Posterior cingulate gyrus (tissue), 11 donors: Measurements from ENCODE around the gene ITPK1.

ENCODE experiments used
- DNase-seq, 10 donors: peaks; one replicate each; pipeline versions ENCODE4 v3.0.0 to v3.0.0-alpha.2; 2020 to 2021; ENCODE audit warnings: mixed read lengths in 3 of 10
- intact Hi-C: fragments of 100-400 bp; cut with DNase I; formaldehyde crosslinking; loops from one replicate; pipeline ENCODE4 v1.15.1; 2023

Gene ITPK1

DNA sequence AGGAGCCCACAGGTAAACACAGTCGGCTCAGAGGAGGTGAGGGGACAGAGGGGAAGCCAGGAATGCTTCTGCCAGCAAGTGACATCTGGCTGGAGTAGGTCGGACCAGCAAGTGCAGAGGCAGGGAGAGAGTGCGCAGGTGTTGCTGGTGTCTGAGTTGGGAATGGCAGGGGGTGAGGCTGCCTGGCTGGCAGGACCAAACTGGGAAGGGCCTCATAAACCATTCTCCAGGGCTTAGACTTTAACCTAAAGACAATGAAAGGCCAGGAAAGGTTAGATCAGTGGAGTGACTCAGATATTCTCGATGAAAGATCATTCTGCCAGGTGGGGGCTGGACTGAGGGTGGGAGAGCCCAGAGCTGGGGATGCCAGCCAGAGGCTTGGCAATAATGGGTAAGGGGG is 66.4 kb downstream of the ITPK1 start:
- no peak for DNase-seq
- intact Hi-C loops, result no loop called here

DNA sequence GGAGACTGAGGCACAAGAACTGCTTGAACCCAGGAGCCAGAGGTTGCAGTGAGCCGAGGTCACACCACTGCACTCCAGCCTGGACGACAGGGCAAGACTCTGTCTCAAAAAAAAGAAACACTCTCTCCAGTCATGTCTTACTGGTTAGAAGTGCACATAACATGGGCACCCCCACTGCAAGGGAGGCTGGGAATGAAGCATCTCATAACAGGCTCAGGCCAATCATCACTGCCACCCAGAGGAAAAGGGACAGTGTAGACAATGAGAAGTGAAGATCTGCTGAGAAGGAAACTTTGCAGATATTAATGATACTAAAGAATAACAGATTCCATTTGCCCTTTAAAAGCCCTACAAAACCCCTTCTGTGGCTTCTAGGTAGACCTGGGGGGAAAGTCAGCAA is 66.9 kb downstream of the ITPK1 start:
- intact Hi-C loops, result no loop called here
- peak in 1 of 10 donors; percentile 82 for DNase-seq

DNA sequence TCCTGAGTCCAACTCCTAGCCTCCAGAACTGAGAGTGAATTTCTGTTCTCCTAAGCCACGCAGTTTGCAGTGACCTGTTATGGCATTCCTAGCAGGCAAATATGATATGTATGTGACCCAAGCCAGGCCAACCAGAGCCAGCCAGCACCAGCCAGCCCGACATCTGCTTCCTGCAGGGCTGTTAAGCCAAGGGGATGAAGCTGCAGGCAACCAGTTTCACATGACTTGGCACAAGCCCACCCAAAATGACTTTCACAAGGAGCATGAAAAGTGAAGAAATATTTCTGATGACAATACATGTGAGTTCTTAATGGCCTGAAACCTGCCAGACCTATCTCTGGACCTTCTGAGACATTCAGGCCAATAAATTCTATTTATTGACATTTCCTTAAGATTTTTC is 68.1 kb downstream of the ITPK1 start:
- DNase-seq, result no peak
- intact Hi-C loops, result no loop called here

DNA sequence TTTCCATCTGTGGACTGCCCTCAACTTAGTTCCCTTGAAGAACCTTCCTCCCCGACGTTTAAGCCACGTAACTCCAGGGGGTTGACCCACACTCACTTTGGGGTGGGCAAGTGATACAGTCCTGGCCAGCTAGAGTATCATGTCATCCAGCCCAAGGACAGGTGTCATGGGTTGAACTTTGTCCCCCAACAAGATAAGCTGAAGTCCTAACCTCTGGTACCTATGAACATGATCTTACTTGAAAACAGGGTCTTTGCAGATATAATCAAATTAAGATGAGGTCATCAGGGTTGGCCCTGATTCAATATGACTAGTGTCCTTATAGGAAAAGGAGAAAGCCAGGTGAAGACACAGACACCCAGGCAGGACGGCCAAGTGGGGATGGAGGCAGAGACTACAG is 68.6 kb downstream of the ITPK1 start:
- intact Hi-C loops, result no loop called here
- DNase-seq, result no peak

DNA sequence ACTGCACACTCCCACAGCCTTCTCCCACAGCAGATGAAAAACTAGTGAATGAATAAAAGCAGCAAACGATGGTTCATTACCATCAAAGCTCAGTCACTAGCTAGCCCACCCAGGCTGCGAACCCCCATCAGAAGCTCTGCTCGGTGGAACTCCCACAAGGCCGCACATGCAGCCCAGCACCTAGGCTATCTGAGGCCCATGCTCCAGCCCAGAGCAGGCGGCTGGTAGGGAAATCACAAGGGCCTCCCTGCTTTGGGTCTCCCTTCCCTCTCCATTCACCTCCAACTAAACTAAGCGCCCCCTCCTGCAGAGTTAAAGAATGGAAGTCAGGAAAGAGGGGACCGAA is 69.0 kb downstream of the ITPK1 start:
- intact Hi-C loops, result no loop called here
- no peak for DNase-seq

DNA sequence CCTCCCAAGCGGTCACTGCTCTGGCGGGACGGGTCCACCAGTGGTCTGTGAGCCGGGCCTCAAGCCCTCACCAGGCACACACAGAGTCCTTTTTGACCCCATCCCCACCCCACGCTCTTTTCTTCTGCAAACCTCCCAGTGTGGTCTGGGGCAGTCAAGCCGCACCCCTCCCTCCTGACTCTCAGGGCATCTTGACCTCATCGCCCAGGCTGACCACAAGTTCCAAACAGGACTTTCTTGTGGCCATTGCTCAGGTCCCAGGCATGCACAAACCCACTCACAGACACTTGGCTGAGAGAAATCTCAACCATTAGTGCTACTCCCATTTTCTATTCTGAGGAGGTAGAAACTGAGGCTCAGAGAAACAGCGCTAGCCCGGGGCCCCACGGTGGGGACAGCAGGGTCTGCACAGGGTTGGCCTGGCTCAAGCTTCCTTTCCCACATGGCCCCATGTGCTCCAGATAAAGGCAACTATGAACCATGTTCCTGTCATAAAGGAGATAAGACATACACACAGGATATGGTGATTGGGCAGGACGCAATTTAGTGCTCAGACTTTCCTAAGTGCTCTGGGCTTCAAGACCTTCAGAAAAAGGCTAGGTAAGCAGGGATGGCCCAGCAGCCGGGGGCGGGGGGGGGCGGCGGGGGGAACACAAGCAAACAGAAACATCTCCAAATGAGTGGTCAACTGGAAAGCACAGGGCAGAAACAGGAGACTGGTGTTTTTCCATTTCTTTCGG is 69.6 kb downstream of the ITPK1 start:
- intact Hi-C loops, result no loop called here
- DNase-seq, result no peak

DNA sequence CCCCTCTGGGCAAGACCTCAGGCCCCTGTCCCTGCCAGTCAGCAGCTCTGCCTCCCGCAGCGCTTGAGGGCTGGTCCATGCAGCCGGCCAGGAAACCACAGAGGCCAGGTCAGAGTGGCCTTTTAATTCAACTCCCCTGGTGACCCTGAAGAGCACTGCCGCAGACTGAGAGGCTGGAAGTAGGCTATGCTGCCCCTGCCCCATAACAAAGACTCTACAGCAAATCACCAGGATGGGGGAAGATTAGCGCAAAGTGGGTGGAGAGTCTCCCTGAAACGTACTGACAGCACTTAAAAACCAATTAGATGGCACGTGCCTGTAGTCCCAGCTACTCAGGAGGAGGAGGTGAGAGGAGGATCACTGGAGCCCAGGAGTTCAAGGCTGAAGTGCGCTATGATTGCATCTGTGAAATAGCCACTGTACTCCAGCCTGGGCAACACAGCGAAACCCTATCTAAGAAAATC is 70.5 kb downstream of the ITPK1 start:
- no peak for DNase-seq
- intact Hi-C loops, result no loop called here

DNA sequence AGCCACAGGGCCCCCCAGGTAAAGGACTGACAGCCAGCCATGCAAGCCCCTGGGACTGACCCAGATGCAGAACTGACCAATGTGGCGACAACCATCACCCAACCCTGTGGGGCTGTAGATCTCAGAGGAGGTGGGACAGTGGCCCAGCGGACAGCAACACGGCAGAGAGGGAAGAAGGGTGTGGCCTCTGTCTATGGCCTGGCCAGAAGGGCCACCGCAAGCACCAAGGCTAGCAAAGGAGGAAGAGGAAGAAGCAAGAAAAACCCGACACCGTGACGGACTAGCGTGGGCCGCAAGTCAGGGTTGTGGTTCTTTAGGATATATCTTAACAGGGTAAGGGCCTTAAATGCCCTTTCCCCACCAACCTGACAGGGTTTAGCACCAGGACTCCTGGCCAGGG is 71.2 kb downstream of the ITPK1 start:
- intact Hi-C loops, result no loop called here
- no peak for DNase-seq

DNA sequence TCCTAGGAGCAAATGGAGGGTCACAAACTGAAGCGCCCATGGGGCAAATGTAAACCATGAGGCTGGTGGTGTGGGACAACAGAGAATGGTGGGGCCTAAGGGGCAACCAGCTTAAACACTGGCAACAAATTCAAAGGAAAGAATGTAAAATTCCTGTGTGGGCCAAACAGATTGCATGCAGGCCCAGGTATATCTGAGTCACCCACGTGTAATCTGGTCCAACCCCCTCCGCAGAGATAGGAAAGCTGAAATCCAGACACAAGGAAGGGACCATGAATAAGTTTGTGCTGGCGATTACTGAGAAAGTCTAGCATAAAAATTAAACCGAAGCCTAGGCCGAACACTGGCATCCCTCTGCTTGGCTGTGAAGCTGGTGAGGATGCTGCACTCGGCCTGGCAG is 71.6 kb downstream of the ITPK1 start:
- no peak for DNase-seq
- intact Hi-C loops, result no loop called here

DNA sequence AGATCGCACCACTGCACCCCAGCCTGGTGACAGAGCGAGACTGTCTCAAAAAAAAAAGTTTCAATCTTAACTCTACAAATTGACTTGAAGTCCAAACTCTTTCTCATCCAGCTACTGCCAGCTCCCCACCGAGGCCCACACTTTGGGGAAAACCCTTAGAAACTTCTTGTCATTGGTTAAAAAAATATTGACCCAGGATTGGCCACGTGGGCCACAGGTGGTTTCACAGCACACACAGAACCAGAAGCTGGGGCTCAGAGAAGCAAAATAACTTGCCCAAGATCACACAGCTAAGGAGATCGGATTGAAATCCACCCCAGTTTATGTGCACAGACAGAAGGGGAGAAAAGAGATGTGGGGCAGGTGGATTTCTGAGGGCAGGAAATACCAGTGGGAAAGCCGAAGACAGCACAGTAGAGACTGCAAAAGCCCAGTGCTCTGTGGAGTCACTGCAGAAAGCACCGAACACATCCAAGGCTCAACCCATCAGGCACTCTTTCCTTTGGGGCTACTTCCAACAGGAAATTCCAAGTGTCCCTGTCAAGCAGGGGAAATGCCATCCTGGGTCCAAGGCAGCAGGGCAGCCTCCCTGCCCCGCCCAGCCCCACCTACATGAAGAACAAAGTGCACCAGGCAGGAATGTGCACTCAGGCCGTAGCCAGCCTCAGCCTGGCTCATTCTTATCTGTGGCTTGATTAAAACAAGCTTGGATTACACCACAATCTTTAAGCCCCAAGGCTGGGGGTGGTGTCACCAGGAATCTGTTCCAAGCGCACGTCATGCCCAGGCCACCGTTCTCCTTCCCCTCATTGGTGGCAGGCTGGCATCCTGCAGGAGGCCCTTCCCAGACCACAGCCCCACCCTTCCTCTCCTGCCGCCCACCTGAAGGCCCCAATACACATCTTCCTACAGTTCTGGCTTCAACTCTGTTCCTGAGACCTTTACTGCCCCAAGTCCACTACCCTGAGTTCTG is 72.5 kb downstream of the ITPK1 start:
- intact Hi-C loops, result no loop called here
- DNase-seq, result no peak

DNA sequence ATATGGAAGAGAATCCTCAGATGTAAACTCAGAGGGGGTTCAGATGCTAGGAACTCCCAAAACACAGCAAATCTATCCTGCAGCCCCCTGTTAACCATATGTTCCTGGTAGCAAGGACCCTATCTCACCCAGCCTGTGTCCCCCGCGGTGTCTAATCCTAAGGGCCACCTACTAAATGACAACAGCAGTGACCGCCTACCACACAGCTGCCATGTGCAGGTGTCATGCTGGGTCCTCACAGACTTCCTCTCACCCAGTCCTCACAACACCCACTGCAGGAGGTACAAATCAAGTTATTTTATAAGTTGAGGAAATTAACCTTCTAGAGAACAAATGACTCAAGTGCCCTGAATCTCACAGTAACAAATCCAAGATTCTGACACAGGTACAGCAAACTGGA is 73.9 kb downstream of the ITPK1 start:
- intact Hi-C loops, result no loop called here
- peak in 1 of 10 donors; percentile 76 for DNase-seq

DNA sequence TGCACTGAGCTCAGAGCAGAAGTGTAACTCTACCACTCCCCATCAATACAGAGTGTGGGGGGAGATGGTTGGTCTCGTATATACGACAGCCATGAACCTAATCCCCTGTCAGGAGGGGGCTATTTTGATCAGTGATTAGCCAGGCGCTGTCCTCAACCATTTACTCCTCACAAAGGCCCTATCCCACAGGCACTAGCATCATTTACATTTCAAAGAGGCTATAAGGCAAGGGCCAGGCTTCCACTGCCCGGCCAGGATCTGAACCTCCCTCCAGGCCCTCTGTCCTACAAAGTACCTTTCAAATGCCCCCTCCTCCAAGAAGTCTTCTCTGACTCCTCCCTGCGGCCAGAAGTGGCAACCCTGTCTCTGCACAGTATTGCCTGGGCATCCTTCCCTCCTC is 74.7 kb downstream of the ITPK1 start:
- intact Hi-C loops, result no loop called here
- no peak for DNase-seq

DNA sequence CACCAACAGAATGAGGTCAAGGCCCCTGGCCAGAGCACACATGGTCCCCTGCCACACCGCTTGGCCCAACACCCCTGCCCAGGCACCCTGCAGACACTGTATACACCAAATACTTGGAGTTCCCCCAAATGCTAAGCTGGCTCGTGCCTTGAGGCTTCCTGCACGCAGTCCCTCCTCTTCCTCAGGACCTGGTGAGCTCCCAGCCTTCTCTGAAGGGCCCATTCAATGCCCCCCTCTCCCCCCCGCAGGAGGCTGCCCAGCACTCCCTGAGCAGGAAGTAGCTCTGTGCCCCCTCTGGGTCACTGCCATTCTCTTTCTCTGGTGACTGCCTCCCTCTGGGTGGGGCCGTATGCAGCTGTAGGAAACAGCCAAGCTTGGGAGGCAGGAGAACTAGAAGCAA is 75.3 kb downstream of the ITPK1 start:
- DNase-seq, result peak in 4 of 10 donors; percentile 56 to 89 (median 72)
- intact Hi-C loops, result no loop called here

DNA sequence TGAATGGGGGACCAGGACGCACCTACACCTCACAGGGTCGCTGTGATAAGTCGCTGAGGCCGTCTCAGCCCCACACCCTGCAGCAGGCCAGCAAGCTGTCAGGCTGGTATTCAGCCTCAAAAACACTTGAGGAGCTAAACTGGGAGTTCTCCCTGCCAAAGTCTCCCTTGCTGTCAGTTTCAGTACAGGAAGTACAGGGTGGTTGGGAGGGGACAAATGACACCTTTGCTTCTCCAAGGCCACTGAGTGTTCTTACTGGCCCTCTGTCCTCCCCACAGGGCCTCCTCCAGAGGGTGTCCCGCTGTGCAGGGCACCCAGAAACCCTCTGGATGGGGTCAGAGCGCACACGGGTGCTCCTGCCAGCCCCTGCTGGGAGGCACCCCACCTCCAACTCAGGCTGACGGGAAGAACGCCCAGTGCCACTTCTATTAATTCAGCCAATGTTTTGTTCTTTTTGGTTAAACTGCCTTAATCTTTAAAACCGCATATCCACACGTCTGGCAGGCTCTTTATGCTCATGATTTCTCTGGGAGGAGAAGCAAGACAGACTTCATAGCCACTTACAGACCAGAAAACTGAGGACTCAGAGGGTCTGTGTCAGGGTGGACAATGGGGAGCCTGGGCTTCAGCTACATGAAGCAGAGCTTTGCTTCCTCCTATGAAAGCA is 75.9 kb downstream of the ITPK1 start:
- intact Hi-C loops, result loop anchor here (5.0 kb wide), 2 partner anchors 73 to 87 kb away; no protein-coding TSS in a partner anchor

DNA sequence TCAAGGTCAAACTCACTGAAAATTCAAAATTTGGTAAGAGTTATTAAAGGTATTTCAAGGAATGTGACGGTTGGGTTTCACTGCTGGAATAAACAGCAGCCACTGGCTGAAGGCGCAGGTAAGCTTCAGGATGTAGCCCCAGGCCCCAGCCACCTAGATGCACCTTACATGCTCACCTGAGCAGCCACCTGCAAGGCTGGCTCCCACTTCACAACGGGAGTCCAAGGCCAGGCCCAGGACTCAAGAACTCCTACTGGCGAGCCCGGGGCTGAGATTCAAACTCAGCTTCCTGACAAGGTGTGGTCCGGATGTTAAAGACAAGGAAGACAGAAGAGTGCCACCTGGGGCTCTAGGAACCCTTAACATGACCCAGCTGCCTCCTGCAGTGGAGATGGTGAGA is 78.4 kb downstream of the ITPK1 start:
- intact Hi-C loops, result loop anchor here (5.0 kb wide), 2 partner anchors 75 to 85 kb away; no protein-coding TSS in a partner anchor
- DNase-seq, result peak in 1 of 10 donors; percentile 69

More for the DNA sequence above, 75.9 kb downstream of the ITPK1 start:
- DNase-seq, result peak in 1 of 10 donors; percentile 71

DNA sequence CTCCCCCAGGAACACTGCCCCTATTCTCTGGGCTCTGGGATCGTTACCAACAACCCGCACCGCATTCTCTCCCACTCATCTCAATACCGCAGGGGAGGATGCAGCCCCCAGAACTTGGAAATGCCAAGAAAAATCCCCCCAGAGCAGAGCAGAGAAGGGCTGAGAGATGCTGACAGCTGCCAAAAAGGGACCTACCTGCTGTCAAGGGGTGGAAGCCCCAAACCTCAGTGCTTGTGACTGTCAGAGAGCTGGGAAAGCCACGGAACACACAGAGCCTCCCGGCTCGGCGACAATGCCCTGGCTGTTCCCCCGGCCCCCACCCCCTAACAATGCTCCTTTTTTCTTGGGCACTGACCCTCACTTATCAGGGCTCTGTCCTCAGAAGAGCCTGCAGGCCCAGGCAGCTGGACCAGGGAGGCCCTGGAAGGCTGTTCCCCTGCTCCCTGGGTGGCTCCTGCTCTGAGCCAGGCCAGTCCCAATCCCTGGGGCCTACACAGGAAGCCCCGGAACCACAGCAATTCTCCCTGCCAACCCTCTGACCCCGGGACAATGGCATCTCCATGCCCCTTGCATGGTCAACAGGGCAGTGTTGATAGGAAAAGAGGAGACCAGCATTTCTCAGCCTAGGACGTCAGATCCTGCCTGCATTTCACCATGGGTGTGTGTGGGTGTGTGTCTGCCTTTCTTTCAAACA is 78.9 kb downstream of the ITPK1 start:
- peak; percentile 68 to 97 (median 84) for DNase-seq
- intact Hi-C loops, result loop anchor here (1.0 to 5.0 kb wide), 3 partner anchors 27 to 84 kb away; no protein-coding TSS in a partner anchor

DNA sequence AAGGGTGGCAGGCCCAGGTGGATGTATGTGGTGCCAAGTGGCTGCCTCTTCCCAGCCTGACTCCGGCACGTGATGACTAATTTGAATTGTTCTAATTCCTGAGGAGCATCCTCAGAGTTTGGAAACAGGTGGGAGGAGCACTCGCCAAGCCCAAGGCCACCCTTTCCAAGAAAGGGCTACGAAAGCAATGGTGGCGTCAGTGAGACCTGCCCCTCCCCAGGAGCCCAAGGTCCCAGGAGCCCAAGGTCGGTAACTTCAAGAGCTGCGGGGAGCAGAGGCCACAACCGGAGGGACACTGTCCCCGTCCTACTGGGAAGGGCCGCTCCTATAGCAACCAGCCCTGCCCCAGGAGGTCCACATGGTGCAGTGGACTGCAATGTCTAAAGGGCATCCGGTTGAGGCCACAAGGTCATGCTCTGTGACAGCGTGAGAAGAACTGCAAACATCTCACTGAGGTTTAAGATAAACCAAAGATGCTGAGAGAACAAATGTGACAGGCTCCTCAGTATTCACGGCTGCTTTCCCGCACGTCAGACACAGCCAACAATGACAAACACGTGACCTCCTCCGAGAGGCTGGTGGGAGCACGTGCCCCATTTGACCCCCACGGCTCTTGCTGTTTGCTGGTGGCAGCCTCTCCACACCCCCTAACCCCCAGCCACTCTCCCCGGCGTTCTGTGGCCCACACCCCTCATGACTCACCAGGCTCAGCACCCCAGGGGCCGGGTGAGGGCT is 79.6 kb downstream of the ITPK1 start:
- intact Hi-C loops, result loop anchor here (1.0 to 5.0 kb wide), 3 partner anchors 27 to 84 kb away; no protein-coding TSS in a partner anchor
- peak; percentile 79 to 98 (median 90) for DNase-seq

DNA sequence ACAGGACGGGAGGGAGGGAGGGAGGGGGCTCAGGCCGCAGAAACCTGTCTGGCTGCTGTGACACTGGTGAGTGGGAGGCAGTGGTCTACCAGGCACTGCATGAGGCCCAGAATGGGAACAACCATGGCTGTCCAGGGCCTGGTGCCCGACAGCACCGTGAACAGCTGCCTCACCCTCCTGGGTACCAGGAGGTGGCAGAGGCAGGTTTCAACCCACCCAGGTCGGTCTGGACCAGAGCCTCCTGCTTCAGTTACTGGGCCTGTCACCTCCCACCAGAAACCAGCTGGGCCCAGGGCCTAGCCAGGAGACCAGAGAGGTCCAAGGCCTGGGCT is 80.2 kb downstream of the ITPK1 start:
- DNase-seq, result peak in 1 of 10 donors; percentile 82
- intact Hi-C loops, result loop anchor here (5.0 kb wide), 2 partner anchors 77 to 83 kb away; no protein-coding TSS in a partner anchor

DNA sequence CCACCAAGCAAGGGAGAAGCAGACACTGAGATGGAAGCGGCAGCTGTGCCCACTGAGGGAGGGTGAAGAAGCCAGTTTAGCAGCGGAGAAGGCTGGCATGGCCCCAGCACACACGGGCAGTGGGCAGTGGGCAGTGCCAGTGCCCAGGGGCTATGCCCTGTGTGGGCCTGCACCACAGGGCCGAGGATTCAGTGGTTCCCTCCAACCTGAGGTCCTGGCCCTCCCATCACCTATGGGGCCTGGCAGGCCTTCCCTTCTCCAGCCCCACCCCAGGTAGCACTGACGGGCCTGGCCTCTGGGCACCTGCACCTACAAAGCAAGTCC is 81.1 kb downstream of the ITPK1 start:
- intact Hi-C loops, result no loop called here
- DNase-seq, result no peak
